ENCODE results near the gene RTL5.
A peak's percentile ranks its signal among the peaks of the same experiment; 100 is the strongest.

The RTL5 gene

GRCh38 chrX:72102760-72103159 lies 29.0 kb downstream of the RTL5 start:
- Histone ChIP-seq H3K9me3 (ENCODE audit: insufficient read depth, low read depth, low read length) (no peaks in the 10 kb centered on the region), H3K4me2 (ENCODE audit: low read depth, low read length, poor library complexity, severe bottlenecking) (no peak overlapping the region), H4K20me1 (ENCODE audit: insufficient read depth, low read length, poor library complexity, severe bottlenecking) (no peaks in the 10 kb centered on the region), H2AFZ (ENCODE audit: low read length) (no peak overlapping the region), H3K9me2 (replicated peaks; ENCODE audit: low read depth, low read length) (no peaks in the 10 kb centered on the region), H3K4me1 (ENCODE audit: insufficient read depth, low read length, poor library complexity, severe bottlenecking) (peaks cover 41% of the 10 kb centered on the region), H3K4me3 (ENCODE audit: low read length, poor library complexity, severe bottlenecking) (no peak overlapping the region), H3K9ac (ENCODE audit: low read depth, low read length, poor library complexity, severe bottlenecking) (no peak overlapping the region), H3K27me3 (ENCODE audit: insufficient read depth, low read length, poor library complexity, severe bottlenecking) (no peaks in the 10 kb centered on the region), H3K79me2 (ENCODE audit: insufficient read depth, low read length) (no peaks in the 10 kb centered on the region), H3F3A (ENCODE audit: low read depth) (no peaks in the 10 kb centered on the region), H3K36me3 (ENCODE audit: insufficient read depth, low read length) (no peaks in the 10 kb centered on the region)
- TF ChIP-seq CTCF (conservative IDR thresholded peaks at IDR 0.05; ENCODE audit: low read length) (no peak), EZH2phosphoT487 (IDR thresholded peaks at IDR 0.05; ENCODE audit: borderline replicate concordance) (no peak)

- no peaks in the 10 kb centered on the region for H4K20me1 ChIP-seq (ENCODE audit: insufficient read depth, low read length, poor library complexity, severe bottlenecking)
- H3K79me2 ChIP-seq (ENCODE audit: insufficient read depth, low read length) = no peaks in the 10 kb centered on the region
- no peaks in the 10 kb centered on the region for H3F3A ChIP-seq (ENCODE audit: low read depth)
- no peak overlapping the region for H2AFZ ChIP-seq (ENCODE audit: low read length)
- peak overlapping the region; percentile 69 for H3K4me2 ChIP-seq (ENCODE audit: low read depth, low read length, poor library complexity, severe bottlenecking)
- TF ChIP-seq CTCF (conservative IDR thresholded peaks at IDR 0.05; ENCODE audit: low read length) (no peak), EZH2phosphoT487 (IDR thresholded peaks at IDR 0.05; ENCODE audit: borderline replicate concordance) (no peak)
- H3K36me3 ChIP-seq (ENCODE audit: insufficient read depth, low read length) = no peaks in the 10 kb centered on the region
- peak overlapping the region; percentile 62 for H3K4me3 ChIP-seq (ENCODE audit: low read length, poor library complexity, severe bottlenecking)
- H3K9ac ChIP-seq (ENCODE audit: low read depth, low read length, poor library complexity, severe bottlenecking) = peak overlapping the region; percentile 46
- no peaks in the 10 kb centered on the region for H3K27me3 ChIP-seq (ENCODE audit: insufficient read depth, low read length, poor library complexity, severe bottlenecking)
- no peaks in the 10 kb centered on the region for H3K9me3 ChIP-seq (ENCODE audit: insufficient read depth, low read depth, low read length)
- H3K4me1 ChIP-seq (ENCODE audit: insufficient read depth, low read length, poor library complexity, severe bottlenecking) = peaks cover 41% of the 10 kb centered on the region
- H3K9me2 ChIP-seq (replicated peaks; ENCODE audit: low read depth, low read length) = no peaks in the 10 kb centered on the region
Observed at GRCh38 chrX:72102126-72102525, 29.6 kb downstream of the RTL5 start.

- no peaks in the 10 kb centered on the region for H3K9me3 ChIP-seq (ENCODE audit: insufficient read depth, low read depth, low read length)
- TF ChIP-seq EZH2phosphoT487 (IDR thresholded peaks at IDR 0.05; ENCODE audit: borderline replicate concordance) = no peak
- TF ChIP-seq CTCF (conservative IDR thresholded peaks at IDR 0.05; ENCODE audit: low read length) = no peak
- H3K9ac ChIP-seq (ENCODE audit: low read depth, low read length, poor library complexity, severe bottlenecking) = peak overlapping the region; percentile 46
- H3K4me3 ChIP-seq (ENCODE audit: low read length, poor library complexity, severe bottlenecking) = peak overlapping the region; percentile 62
- H3K79me2 ChIP-seq (ENCODE audit: insufficient read depth, low read length) = no peaks in the 10 kb centered on the region
- no peaks in the 10 kb centered on the region for H3K9me2 ChIP-seq (replicated peaks; ENCODE audit: low read depth, low read length)
- no peaks in the 10 kb centered on the region for H3K36me3 ChIP-seq (ENCODE audit: insufficient read depth, low read length)
- H2AFZ ChIP-seq (ENCODE audit: low read length) = no peak overlapping the region
- no peaks in the 10 kb centered on the region for H3F3A ChIP-seq (ENCODE audit: low read depth)
- no peaks in the 10 kb centered on the region for H3K27me3 ChIP-seq (ENCODE audit: insufficient read depth, low read length, poor library complexity, severe bottlenecking)
- H3K4me1 ChIP-seq (ENCODE audit: insufficient read depth, low read length, poor library complexity, severe bottlenecking) = peaks cover 41% of the 10 kb centered on the region
- H3K4me2 ChIP-seq (ENCODE audit: low read depth, low read length, poor library complexity, severe bottlenecking) = peak overlapping the region; percentile 69
- no peaks in the 10 kb centered on the region for H4K20me1 ChIP-seq (ENCODE audit: insufficient read depth, low read length, poor library complexity, severe bottlenecking)
Observed at GRCh38 chrX:72101597-72102037, 30.1 kb downstream of the RTL5 start.
